WTC11 (cell line): ENCODE results near the gene CLEC16A. TPM values are rescaled to one million over a fixed set of nuclear protein-coding genes. Genes with fewer than 3 reads are reported as not detected.

ENCODE experiments used
- ATAC-seq: fragments of 200-7000 bp; cut with Tn5 transposase; 2 replicates; pipeline ENCODE4 v1.10.0; 2021; ENCODE audit warnings: mild to moderate bottlenecking, moderate library complexity
- CTCF ChIA-PET: fragments of 300-600 bp; sonication (Branson Sonifier 250); formaldehyde crosslinking; loops from one replicate; lab custom pipeline; 2021; ENCODE audit warnings: antibody characterized with exemption; lab: Charles Lee
- POLR2A ChIA-PET: fragments of 350-600 bp; sonication (Branson Sonifier 250); formaldehyde crosslinking; loops from one replicate; lab custom pipeline; 2021; ENCODE audit warnings: antibody characterized with exemption; lab: Charles Lee
- DNase-seq: peaks from one replicate; pipeline ENCODE4 v3.0.0; 2021; ENCODE audit warnings: low spot score
- H3K27ac Mint-ChIP-seq: 2 replicates; pipeline ENCODE4 v1.8.0; 2021; ENCODE audit warnings: mixed read lengths
- H3K27me3 Mint-ChIP-seq: 2 replicates; pipeline ENCODE4 v1.8.0; 2021; ENCODE audit warnings: low read depth, mild to moderate bottlenecking, moderate library complexity, mixed read lengths
- H3K36me3 Mint-ChIP-seq: 2 replicates; pipeline ENCODE4 v1.8.0; 2021; ENCODE audit warnings: mixed read lengths
- H3K4me1 Mint-ChIP-seq: 2 replicates; pipeline ENCODE4 v1.8.0; 2022; ENCODE audit warnings: mixed read lengths
- H3K4me3 Mint-ChIP-seq: 2 replicates; pipeline ENCODE4 v1.8.0; 2021; ENCODE audit warnings: mild to moderate bottlenecking, moderate library complexity, mixed read lengths
- H3K9me3 Mint-ChIP-seq: 2 replicates; pipeline ENCODE4 v1.8.0; 2021; ENCODE audit warnings: mixed read lengths
- E2F1 ChIP-seq: sonication (generic); formaldehyde crosslinking; IDR thresholded peaks from 2 replicates; pipeline ENCODE4 v1.8.0; 2022; ENCODE audit warnings: mild to moderate bottlenecking, missing genetic modification reagents
- ESRRA ChIP-seq: sonication (generic); formaldehyde crosslinking; IDR thresholded peaks from 2 replicates; pipeline ENCODE4 v1.8.1; 2022; ENCODE audit warnings: mild to moderate bottlenecking, missing genetic modification reagents, borderline replicate concordance
- FOXJ3 ChIP-seq: sonication (generic); formaldehyde crosslinking; IDR thresholded peaks from 2 replicates; pipeline ENCODE4 v1.9.0; 2021; ENCODE audit warnings: missing genetic modification reagents, mild to moderate bottlenecking, borderline replicate concordance
- HMGA2 ChIP-seq: fragments of 250-450 bp; sonication (Bioruptor Pico); IDR thresholded peaks from 2 replicates; pipeline ENCODE4 v1.4.0; 2021; ENCODE audit warnings: mild to moderate bottlenecking, moderate library complexity
- MXD4 ChIP-seq: fragments of 250-450 bp; sonication (Bioruptor Pico); IDR thresholded peaks from 2 replicates; pipeline ENCODE4 v1.8.0; 2021; ENCODE audit warnings: mild to moderate bottlenecking, moderate library complexity, borderline replicate concordance
- NFE2L1 ChIP-seq: sonication (generic); formaldehyde crosslinking; IDR thresholded peaks from 2 replicates; pipeline ENCODE4 v1.8.1; 2023; ENCODE audit warnings: missing genetic modification reagents
- NFYB ChIP-seq: sonication (generic); formaldehyde crosslinking; conservative IDR thresholded peaks from 2 replicates; pipeline ENCODE4 v1.8.0; 2022; ENCODE audit warnings: low read depth, missing genetic modification reagents
- PRRX2 ChIP-seq: fragments of 250-450 bp; sonication (Bioruptor Pico); IDR thresholded peaks from 2 replicates; pipeline ENCODE4 v1.8.0; 2021; ENCODE audit warnings: mild to moderate bottlenecking
- SMAD3 ChIP-seq: sonication (generic); formaldehyde crosslinking; IDR thresholded peaks from 2 replicates; pipeline ENCODE4 v1.8.0; 2022; ENCODE audit warnings: missing genetic modification reagents, mild to moderate bottlenecking, borderline replicate concordance
- STAT6 ChIP-seq: sonication (generic); formaldehyde crosslinking; conservative IDR thresholded peaks from 2 replicates; pipeline ENCODE4 v1.8.1; 2023; ENCODE audit warnings: mild to moderate bottlenecking, low read depth, missing genetic modification reagents, moderate library complexity
- ZBTB21 ChIP-seq: sonication (generic); formaldehyde crosslinking; IDR thresholded peaks from 2 replicates; pipeline ENCODE4 v1.8.1; 2023; ENCODE audit warnings: mild to moderate bottlenecking, missing genetic modification reagents, borderline replicate concordance
- ZBTB43 ChIP-seq: sonication (generic); formaldehyde crosslinking; IDR thresholded peaks from 2 replicates; pipeline ENCODE4 v1.8.1; 2023; ENCODE audit warnings: mild to moderate bottlenecking, missing genetic modification reagents
- ZNF281 ChIP-seq: sonication (generic); formaldehyde crosslinking; IDR thresholded peaks from 2 replicates; pipeline ENCODE4 v1.8.0; 2023; ENCODE audit warnings: mild to moderate bottlenecking, missing genetic modification reagents
- ZNF317 ChIP-seq: sonication (generic); formaldehyde crosslinking; IDR thresholded peaks from 2 replicates; pipeline ENCODE4 v1.8.1; 2023; ENCODE audit warnings: low read depth, mild to moderate bottlenecking, moderate library complexity, missing genetic modification reagents, borderline replicate concordance
- ZNF425 ChIP-seq: fragments of 250-450 bp; sonication (Bioruptor Pico); conservative IDR thresholded peaks from 2 replicates; pipeline ENCODE4 v1.9.0; 2021; ENCODE audit warnings: mild to moderate bottlenecking
- ZSCAN18 ChIP-seq: fragments of 250-450 bp; sonication (Bioruptor Pico); IDR thresholded peaks from 2 replicates; pipeline ENCODE4 v2.1.2; 2022; ENCODE audit warnings: mild to moderate bottlenecking, moderate library complexity
- total RNA-seq: library from RNA; stranded (reverse); gene quantifications from 3 replicates; pipeline ENCODE4 v1.2.3, GENCODE V29; 2021

CLEC16A gene
- total RNA-seq, 1 experiment from 2014 or later: 14.4 TPM

- TF ChIP-seq MXD4 (CRISPR knock-in tag) (no peak), ZSCAN18 (CRISPR knock-in tag) (no peak), SMAD3 (CRISPR knock-in tag) (no peak), HMGA2 (CRISPR knock-in tag) (no peak), ZBTB43 (CRISPR knock-in tag) (no peak), STAT6 (CRISPR knock-in tag) (no peak), ZNF425 (CRISPR knock-in tag) (no peak), ESRRA (no peak), ZNF281 (CRISPR knock-in tag) (no peak), E2F1 (CRISPR knock-in tag) (no peak), NFE2L1 (CRISPR knock-in tag) (no peak), ZNF317 (CRISPR knock-in tag) (no peak), PRRX2 (CRISPR knock-in tag) (no peak), NFYB (CRISPR knock-in tag) (no peak), ZBTB21 (CRISPR knock-in tag) (no peak), FOXJ3 (CRISPR knock-in tag) (no peak)
- Mint-ChIP-seq H3K4me1 (0 out of 2 replicates have a peak, but pooled peaks cover 15% of the 10 kb centered on the region), H3K27ac (no peak overlapping the region), H3K27me3 (no peaks in the 10 kb centered on the region), H3K36me3 (no peaks in the 10 kb centered on the region; the same call in 1 of the 2 replicates), H3K4me3 (no peak overlapping the region), H3K9me3 (no peaks in the 10 kb centered on the region)
- POLR2A ChIA-PET: no interaction called here
- CTCF ChIA-PET: no interaction called here
- no peak for DNase-seq
- no peak for ATAC-seq
These were observed 33.8 kb downstream of the CLEC16A start for GRCh38 chr16:10978124-10978523.
